HG02798 (cell line): ENCODE results near the gene ID3.
"Not testable (repeated sequence)": the region's sequence is repeated elsewhere in the genome, so short reads cannot be mapped to it uniquely, and the experiment has no call there.

Source experiments
- ATAC-seq: cut with Tn5 transposase; IDR thresholded peaks from one replicate; pipeline ENCODE4 v1.9.1; 2021; ENCODE audit warnings: mild to moderate bottlenecking; ENCODE audit not compliant: unreplicated experiment, poor library complexity

Gene ID3

GRCh38 chr1:23590058-23590783, 30.9 kb upstream of the ID3 start:
- peak; percentile 46 for ATAC-seq

- ATAC-seq: no peak
Observed at GRCh38 chr1:23589585-23589986, 30.3 kb upstream of the ID3 start.

- ATAC-seq: no peak
Observed at GRCh38 chr1:23588749-23589548, 29.6 kb upstream of the ID3 start.

- ATAC-seq: no peak
Observed at GRCh38 chr1:23585321-23586022, 26.2 kb upstream of the ID3 start.

- not testable (repeated sequence) for ATAC-seq
Observed at GRCh38 chr1:23583727-23584126, 24.4 kb upstream of the ID3 start.

GRCh38 chr1:23582820-23583219, 23.5 kb upstream of the ID3 start:
- no peak for ATAC-seq

- no peak for ATAC-seq
Observed at GRCh38 chr1:23581219-23581618, 21.9 kb upstream of the ID3 start.

- ATAC-seq: no peak
Observed at GRCh38 chr1:23578997-23579363, 19.7 kb upstream of the ID3 start.

GRCh38 chr1:23578311-23578996, 19.2 kb upstream of the ID3 start:
- ATAC-seq: no peak

GRCh38 chr1:23577056-23578004, 18.0 kb upstream of the ID3 start:
- ATAC-seq: peak; percentile 85

- no peak for ATAC-seq
Observed at GRCh38 chr1:23576338-23577055, 17.2 kb upstream of the ID3 start.

GRCh38 chr1:23575226-23575810, 16.0 kb upstream of the ID3 start:
- ATAC-seq: no peak

GRCh38 chr1:23574265-23574754, 15.0 kb upstream of the ID3 start:
- ATAC-seq: no peak

GRCh38 chr1:23573574-23574182, 14.4 kb upstream of the ID3 start:
- ATAC-seq: no peak

GRCh38 chr1:23571465-23571864, 12.2 kb upstream of the ID3 start:
- ATAC-seq: no peak

GRCh38 chr1:23570001-23570691, 10.8 kb upstream of the ID3 start:
- no peak for ATAC-seq

GRCh38 chr1:23568608-23569383, 9.5 kb upstream of the ID3 start:
- ATAC-seq: no peak
